ENCODE data around the gene VAV2. TPM values are rescaled to one million over a fixed set of nuclear protein-coding genes. Genes with fewer than 3 reads are reported as not detected.
A peak's percentile ranks its signal among the peaks of the same experiment; 100 is the strongest.

VAV2 gene
- total and polyA plus RNA-seq, 12 donors: 3.3 to 96.2 (median 31.2) TPM

DNA sequence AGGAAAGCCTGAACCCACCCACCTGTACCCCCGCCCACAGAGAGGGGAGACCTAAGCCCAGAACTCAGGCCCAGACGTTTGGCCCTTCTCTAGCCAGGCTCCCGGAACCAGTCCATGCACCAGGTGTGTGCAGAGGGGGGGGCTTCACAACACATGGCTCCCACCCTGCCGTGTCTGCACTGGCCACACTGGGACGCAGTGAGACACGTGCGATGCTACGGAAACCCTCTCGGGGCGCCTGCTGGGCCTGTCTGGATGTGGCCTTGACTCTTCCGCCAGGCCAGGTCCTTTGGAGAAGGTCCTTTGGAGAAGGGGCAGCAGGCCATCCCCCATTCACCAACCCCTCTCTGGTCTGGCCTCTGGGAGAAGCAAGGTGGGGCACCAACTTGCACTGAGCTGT lies 195.6 kb downstream of the VAV2 start:
- Histone ChIP-seq H3K27ac (no peak overlapping the region), H3K27me3 (no peaks in the 10 kb centered on the region), H3K36me3 (replicated peaks in 1 of 2) (peaks cover 0 to 8% of the 10 kb centered on the region in 2 donors), H3K4me3 (no peak overlapping the region), H3K4me1 (replicated peaks in 1 of 2) (peaks cover 0 to 7% of the 10 kb centered on the region in 2 donors), H3K9me3 (replicated peaks in 1 of 3) (no peaks in the 10 kb centered on the region)
- no peak for DNase-seq
- WGBS, 4 donors: 90 to 100% (median 93%) methylated on average over 2 to 11 of the region's 11 CpGs
- intact Hi-C loops (cut with DNase I): loop anchor here in 1 of 2 donors (10.0 kb wide), 1 partner anchor 298 kb away; no protein-coding TSS in a partner anchor
- no peak for TF ChIP-seq POLR2A (IDR thresholded peaks at IDR 0.05)
- TF ChIP-seq, protein P1, sequence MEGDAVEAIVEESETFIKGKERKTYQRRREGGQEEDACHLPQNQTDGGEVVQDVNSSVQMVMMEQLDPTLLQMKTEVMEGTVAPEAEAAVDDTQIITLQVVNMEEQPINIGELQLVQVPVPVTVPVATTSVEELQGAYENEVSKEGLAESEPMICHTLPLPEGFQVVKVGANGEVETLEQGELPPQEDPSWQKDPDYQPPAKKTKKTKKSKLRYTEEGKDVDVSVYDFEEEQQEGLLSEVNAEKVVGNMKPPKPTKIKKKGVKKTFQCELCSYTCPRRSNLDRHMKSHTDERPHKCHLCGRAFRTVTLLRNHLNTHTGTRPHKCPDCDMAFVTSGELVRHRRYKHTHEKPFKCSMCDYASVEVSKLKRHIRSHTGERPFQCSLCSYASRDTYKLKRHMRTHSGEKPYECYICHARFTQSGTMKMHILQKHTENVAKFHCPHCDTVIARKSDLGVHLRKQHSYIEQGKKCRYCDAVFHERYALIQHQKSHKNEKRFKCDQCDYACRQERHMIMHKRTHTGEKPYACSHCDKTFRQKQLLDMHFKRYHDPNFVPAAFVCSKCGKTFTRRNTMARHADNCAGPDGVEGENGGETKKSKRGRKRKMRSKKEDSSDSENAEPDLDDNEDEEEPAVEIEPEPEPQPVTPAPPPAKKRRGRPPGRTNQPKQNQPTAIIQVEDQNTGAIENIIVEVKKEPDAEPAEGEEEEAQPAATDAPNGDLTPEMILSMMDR (IDR thresholded peaks at IDR 0.05): no peak

DNA sequence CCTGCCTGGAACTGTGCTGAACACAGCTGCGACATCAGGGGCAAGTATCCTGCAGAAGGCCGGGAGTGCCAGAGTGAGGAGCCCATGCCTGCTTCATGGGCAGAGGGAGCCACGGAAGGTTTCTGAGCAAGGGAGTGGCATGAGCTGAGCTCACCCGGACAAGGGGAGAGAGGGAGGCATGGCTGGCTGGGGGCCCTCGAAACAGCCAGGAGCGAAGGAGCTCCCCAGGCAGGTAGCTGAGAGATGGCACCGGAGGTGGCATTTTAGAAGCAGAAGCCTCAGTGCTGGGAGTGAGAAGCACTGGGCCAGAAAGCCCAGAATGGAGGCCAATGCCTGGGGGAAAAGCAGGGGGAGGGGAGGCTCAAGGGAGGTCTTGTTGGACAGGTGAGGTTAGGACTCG lies 197.1 kb downstream of the VAV2 start:
- H3K27ac ChIP-seq: no peak overlapping the region
- peaks cover 0 to 7% of the 10 kb centered on the region in 2 donors for H3K4me1 ChIP-seq (replicated peaks in 1 of 2)
- no peak for DNase-seq
- H3K27me3 ChIP-seq: no peaks in the 10 kb centered on the region
- H3K4me3 ChIP-seq: no peak overlapping the region
- no peak for TF ChIP-seq POLR2A (IDR thresholded peaks at IDR 0.05)
- TF ChIP-seq, protein P1 (IDR thresholded peaks at IDR 0.05): no peak
- WGBS, 4 donors: 81 to 90% (median 84%) methylated on average over 7 to 8 of the region's 8 CpGs
- H3K36me3 ChIP-seq (replicated peaks in 1 of 2): peaks cover 0 to 16% of the 10 kb centered on the region in 2 donors
- intact Hi-C loops (cut with DNase I): loop anchor here in 1 of 2 donors (2.0 to 10.0 kb wide), 2 partner anchors 200 to 300 kb away; no protein-coding TSS in a partner anchor
- no peaks in the 10 kb centered on the region for H3K9me3 ChIP-seq (replicated peaks in 1 of 3)

DNA sequence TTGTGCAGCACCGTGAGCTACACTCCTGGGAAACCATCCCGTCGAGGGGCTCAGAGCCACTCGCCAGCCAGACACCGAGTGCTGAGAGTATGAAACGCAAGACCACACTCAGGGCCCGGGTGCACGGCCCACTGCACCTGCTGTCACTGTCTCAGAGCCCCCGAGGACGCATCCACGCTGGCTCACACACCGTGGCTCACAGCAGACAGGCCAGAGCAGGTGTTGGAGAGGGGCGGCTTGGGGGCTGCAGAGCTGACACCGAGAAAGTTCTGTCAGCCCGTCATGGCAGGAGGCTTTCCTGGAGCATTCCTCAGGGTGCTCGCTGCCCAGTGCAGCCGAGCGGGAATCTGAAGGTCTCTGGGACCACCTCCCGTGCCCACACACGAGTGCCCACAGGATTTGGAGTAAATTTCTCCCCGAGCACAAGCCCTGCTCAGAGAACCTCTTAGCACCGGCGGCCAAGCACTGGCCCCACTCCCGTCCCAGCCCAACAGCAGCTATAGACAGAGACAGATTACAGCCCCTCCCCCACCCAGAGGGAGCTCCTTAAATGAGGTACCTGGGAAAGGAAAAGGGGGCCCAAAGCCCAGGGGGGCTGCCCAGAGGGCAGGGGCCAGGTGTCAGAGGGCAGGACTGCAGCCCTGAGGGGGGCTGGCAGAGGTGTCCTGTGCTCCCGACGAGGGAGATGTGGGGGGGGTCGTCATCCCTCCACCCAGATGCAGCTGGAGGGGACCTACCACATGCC lies 197.9 kb downstream of the VAV2 start:
- H3K4me1 ChIP-seq (replicated peaks in 1 of 2): peaks cover 0 to 7% of the 10 kb centered on the region in 2 donors
- no peak overlapping the region for H3K4me3 ChIP-seq
- no peak for DNase-seq
- no peaks in the 10 kb centered on the region for H3K9me3 ChIP-seq (replicated peaks in 1 of 3)
- H3K36me3 ChIP-seq (replicated peaks in 1 of 2): peaks cover 0 to 18% of the 10 kb centered on the region in 2 donors
- 85 to 93% (median 91%) methylated on average over 20 to 27 of the region's 27 CpGs for WGBS, 4 donors
- TF ChIP-seq, protein P1 (IDR thresholded peaks at IDR 0.05): no peak
- no peak overlapping the region for H3K27ac ChIP-seq
- intact Hi-C loops (cut with DNase I): loop anchor here in 1 of 2 donors (2.0 to 10.0 kb wide), 2 partner anchors 201 to 301 kb away; no protein-coding TSS in a partner anchor
- H3K27me3 ChIP-seq: no peaks in the 10 kb centered on the region

DNA sequence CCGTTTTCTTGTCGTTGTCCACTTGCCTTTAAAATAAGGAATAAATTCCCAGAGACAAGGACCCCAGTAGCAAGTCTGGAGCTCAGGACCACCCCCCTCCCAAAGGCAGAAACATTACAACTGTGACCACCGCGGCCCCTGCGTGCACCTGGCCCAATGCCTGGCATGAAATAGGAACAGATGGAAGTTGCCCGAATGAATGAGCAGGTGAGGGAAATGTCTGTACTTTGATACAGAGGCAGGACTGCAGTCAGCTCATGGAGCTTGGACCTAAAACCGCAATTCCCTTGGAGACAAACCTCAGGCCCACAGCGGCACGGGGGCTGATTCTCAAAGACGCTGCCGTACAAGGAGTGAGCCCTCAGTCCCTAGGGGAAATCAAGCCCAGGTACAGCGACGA lies 198.7 kb downstream of the VAV2 start:
- no peak overlapping the region for H3K4me3 ChIP-seq
- intact Hi-C loops (cut with DNase I): loop anchor here (2.0 to 10.0 kb wide), 2 partner anchors 201 to 301 kb away; no protein-coding TSS in a partner anchor
- 63 to 80% (median 68%) methylated on average over 13 of the region's 13 CpGs for WGBS, 4 donors
- H3K4me1 ChIP-seq (replicated peaks in 1 of 2): peaks cover 0 to 7% of the 10 kb centered on the region in 2 donors
- no peaks in the 10 kb centered on the region for H3K27me3 ChIP-seq
- H3K27ac ChIP-seq: peak overlapping the region in 1 of 5 donors; percentile 1
- H3K9me3 ChIP-seq (replicated peaks in 1 of 3): no peaks in the 10 kb centered on the region
- DNase-seq: no peak
- TF ChIP-seq POLR2A (IDR thresholded peaks at IDR 0.05): no peak
- TF ChIP-seq, protein P1 (IDR thresholded peaks at IDR 0.05): no peak
- peaks cover 0 to 25% of the 10 kb centered on the region in 2 donors for H3K36me3 ChIP-seq (replicated peaks in 1 of 2)

Data from adrenal gland (tissue), 12 donors.